ENCODE data around the gene MLEC.

- no peak for TF ChIP-seq POLR2AphosphoS2 (conservative IDR thresholded peaks at IDR 0.05; ENCODE audit: low read length)
- TF ChIP-seq, protein P1, sequence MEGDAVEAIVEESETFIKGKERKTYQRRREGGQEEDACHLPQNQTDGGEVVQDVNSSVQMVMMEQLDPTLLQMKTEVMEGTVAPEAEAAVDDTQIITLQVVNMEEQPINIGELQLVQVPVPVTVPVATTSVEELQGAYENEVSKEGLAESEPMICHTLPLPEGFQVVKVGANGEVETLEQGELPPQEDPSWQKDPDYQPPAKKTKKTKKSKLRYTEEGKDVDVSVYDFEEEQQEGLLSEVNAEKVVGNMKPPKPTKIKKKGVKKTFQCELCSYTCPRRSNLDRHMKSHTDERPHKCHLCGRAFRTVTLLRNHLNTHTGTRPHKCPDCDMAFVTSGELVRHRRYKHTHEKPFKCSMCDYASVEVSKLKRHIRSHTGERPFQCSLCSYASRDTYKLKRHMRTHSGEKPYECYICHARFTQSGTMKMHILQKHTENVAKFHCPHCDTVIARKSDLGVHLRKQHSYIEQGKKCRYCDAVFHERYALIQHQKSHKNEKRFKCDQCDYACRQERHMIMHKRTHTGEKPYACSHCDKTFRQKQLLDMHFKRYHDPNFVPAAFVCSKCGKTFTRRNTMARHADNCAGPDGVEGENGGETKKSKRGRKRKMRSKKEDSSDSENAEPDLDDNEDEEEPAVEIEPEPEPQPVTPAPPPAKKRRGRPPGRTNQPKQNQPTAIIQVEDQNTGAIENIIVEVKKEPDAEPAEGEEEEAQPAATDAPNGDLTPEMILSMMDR (IDR thresholded peaks at IDR 0.05) = no peak
- no peak for TF ChIP-seq JUN (IDR thresholded peaks at IDR 0.05)
- TF ChIP-seq POLR2A (IDR thresholded peaks at IDR 0.05; ENCODE audit: low read length) = no peak
- TF ChIP-seq RAD21 (conservative IDR thresholded peaks at IDR 0.05 in 1 of 2, IDR thresholded peaks at IDR 0.05 in 1 of 2) = no peak
- TF ChIP-seq FOSB (CRISPR knock-in tag; IDR thresholded peaks at IDR 0.05) = no peak
- TF ChIP-seq JUNB (IDR thresholded peaks at IDR 0.05) = no peak
Observed at GRCh38 chr12:120685522-120685921, 1.4 kb upstream of the MLEC start.
